ENCODE data around the gene DCLK1.

GRCh38 chr13:35760735-35761281, 370.4 kb downstream of the DCLK1 start:
- TF ChIP-seq CTCF (conservative IDR thresholded peaks at IDR 0.05 in 1 of 2, IDR thresholded peaks at IDR 0.05 in 1 of 2; ENCODE audit: low read depth in 1 of 2, low read length in 2 of 2) (no peak), EZH2 (IDR thresholded peaks at IDR 0.05; ENCODE audit: low read length, missing control alignments) (no peak)
